ENCODE results near the gene MICU1. TPM values are rescaled to one million over a fixed set of nuclear protein-coding genes. Genes with fewer than 3 reads are reported as not detected.
"Not testable (repeated sequence)": the region's sequence is repeated elsewhere in the genome, so short reads cannot be mapped to it uniquely, and the experiment has no call there.

The MICU1 gene
- total RNA-seq, 1 donor from 2014 or later = 48.0 TPM

DNA sequence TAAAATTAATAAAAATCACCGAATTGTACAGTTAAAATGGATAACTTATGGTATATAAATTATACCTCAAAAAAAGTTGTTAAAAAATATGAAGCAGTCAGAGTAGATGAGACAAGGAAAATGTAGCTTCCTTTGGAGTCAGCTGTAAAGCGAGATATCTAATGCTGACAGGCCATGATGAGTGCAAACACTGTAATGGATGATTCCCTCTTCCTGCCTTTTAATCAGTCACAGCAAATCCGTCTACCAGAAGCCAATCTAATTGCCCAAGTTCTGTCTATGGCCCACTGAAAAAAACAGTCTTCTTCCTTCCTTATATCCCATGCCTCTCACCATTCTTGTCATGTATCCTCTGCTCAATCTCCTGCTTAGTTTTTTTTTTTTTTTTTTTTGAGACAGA lies 211.2 kb downstream of the MICU1 start:
- Mint-ChIP-seq H3K27ac (ENCODE audit: unreplicated experiment) (no peak overlapping the region), H3K9me3 (ENCODE audit: low read depth) (no peaks in the 10 kb centered on the region), H3K4me3 (ENCODE audit: unreplicated experiment) (no peak overlapping the region), H3K27me3 (ENCODE audit: low read depth) (no peaks in the 10 kb centered on the region), H3K36me3 (ENCODE audit: low read depth) (peaks cover 7% of the 10 kb centered on the region), H3K4me1 (ENCODE audit: low read depth) (no peaks in the 10 kb centered on the region)
- no peak for DNase-seq (ENCODE audit: low spot score)
- TF ChIP-seq, protein P1, sequence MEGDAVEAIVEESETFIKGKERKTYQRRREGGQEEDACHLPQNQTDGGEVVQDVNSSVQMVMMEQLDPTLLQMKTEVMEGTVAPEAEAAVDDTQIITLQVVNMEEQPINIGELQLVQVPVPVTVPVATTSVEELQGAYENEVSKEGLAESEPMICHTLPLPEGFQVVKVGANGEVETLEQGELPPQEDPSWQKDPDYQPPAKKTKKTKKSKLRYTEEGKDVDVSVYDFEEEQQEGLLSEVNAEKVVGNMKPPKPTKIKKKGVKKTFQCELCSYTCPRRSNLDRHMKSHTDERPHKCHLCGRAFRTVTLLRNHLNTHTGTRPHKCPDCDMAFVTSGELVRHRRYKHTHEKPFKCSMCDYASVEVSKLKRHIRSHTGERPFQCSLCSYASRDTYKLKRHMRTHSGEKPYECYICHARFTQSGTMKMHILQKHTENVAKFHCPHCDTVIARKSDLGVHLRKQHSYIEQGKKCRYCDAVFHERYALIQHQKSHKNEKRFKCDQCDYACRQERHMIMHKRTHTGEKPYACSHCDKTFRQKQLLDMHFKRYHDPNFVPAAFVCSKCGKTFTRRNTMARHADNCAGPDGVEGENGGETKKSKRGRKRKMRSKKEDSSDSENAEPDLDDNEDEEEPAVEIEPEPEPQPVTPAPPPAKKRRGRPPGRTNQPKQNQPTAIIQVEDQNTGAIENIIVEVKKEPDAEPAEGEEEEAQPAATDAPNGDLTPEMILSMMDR (IDR thresholded peaks at IDR 0.05) = no peak

DNA sequence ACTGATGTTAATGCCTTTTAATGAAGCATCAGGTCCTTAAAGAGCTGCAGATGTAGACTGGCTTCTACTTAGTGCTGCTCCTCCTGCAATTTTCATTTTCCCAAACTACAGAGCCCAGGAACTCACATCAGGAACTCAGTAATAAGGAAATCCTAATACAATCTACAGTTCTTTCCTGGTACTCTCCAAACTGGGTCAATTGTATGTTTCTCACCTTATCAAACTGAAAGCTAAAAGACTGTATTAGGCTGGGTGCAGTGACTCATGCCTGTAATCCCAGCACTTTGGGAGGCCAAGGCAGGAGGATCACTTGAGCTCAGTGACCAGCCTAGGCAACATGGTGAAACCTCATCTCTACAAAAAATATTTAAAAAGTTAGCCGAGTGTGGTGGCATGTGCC lies 216.7 kb downstream of the MICU1 start:
- H3K36me3 Mint-ChIP-seq (ENCODE audit: low read depth) = peaks cover 4% of the 10 kb centered on the region
- no peak overlapping the region for H3K27ac Mint-ChIP-seq (ENCODE audit: unreplicated experiment)
- H3K4me1 Mint-ChIP-seq (ENCODE audit: low read depth) = no peaks in the 10 kb centered on the region
- H3K9me3 Mint-ChIP-seq (ENCODE audit: low read depth) = no peaks in the 10 kb centered on the region
- no peak for DNase-seq (ENCODE audit: low spot score)
- H3K4me3 Mint-ChIP-seq (ENCODE audit: unreplicated experiment) = no peak overlapping the region
- H3K27me3 Mint-ChIP-seq (ENCODE audit: low read depth) = no peaks in the 10 kb centered on the region
- TF ChIP-seq, protein P1 (IDR thresholded peaks at IDR 0.05) = no peak

DNA sequence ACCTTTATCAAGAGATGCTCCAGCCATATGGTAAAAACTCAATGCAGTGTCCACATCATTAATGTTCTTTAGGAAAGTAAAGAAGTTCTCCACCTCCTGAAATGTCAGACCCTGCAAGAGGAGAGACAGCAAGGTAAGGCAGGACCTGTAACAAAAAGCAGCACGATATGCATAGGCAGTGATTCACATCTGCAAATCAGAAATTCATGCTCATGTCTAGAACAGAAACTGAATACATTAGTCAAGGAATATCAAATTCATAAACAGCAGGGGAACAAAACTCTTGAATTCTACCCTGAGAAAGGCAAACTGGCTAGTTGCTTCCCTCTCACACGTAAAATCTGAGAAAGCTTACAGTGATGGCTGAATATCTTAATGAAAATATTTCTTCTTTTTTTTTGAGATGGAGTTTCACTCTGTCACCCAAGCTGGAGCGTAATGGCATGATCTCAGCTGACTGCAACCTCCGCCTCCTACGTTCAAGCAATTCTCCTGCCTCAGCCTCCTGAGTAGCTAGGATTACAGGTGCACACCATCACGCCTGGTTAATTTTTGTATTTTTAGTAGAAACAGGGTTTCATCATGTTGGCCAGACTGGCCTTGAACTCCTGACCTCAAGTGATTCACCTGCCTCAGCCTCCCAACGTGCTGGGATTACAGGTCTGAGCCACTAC lies 217.8 kb downstream of the MICU1 start:
- H3K9me3 Mint-ChIP-seq (ENCODE audit: low read depth) = no peaks in the 10 kb centered on the region
- DNase-seq (ENCODE audit: low spot score) = no peak
- H3K36me3 Mint-ChIP-seq (ENCODE audit: low read depth) = peaks cover 4% of the 10 kb centered on the region
- no peak overlapping the region for H3K27ac Mint-ChIP-seq (ENCODE audit: unreplicated experiment)
- TF ChIP-seq, protein P1 (IDR thresholded peaks at IDR 0.05) = no peak
- H3K4me3 Mint-ChIP-seq (ENCODE audit: unreplicated experiment) = no peak overlapping the region
- H3K4me1 Mint-ChIP-seq (ENCODE audit: low read depth) = no peaks in the 10 kb centered on the region
- H3K27me3 Mint-ChIP-seq (ENCODE audit: low read depth) = no peaks in the 10 kb centered on the region

DNA sequence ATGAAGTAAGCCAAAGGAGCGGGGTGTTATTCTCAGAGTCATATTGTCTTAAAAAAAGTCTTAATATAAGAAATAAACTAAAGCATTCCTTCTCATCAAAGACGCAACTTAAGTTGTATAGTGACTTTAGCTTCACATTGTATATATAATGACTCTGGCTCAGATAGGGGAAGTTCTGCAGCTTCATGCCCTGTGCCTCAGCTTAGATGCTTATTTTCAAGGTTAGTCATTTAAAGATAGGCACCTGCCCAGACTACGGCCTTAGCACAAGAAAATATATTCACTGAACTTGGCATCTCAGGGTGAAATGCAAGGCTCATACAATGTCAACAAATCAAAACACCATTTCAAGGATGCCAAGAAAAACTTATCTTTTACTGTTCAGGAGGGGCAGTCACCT lies 218.4 kb downstream of the MICU1 start:
- Mint-ChIP-seq H3K4me1 (ENCODE audit: low read depth) (no peaks in the 10 kb centered on the region), H3K27me3 (ENCODE audit: low read depth) (no peaks in the 10 kb centered on the region), H3K36me3 (ENCODE audit: low read depth) (peaks cover 3% of the 10 kb centered on the region), H3K4me3 (ENCODE audit: unreplicated experiment) (no peak overlapping the region), H3K27ac (ENCODE audit: unreplicated experiment) (no peak overlapping the region), H3K9me3 (ENCODE audit: low read depth) (no peaks in the 10 kb centered on the region)
- no peak for DNase-seq (ENCODE audit: low spot score)
- TF ChIP-seq, protein P1 (IDR thresholded peaks at IDR 0.05) = no peak

DNA sequence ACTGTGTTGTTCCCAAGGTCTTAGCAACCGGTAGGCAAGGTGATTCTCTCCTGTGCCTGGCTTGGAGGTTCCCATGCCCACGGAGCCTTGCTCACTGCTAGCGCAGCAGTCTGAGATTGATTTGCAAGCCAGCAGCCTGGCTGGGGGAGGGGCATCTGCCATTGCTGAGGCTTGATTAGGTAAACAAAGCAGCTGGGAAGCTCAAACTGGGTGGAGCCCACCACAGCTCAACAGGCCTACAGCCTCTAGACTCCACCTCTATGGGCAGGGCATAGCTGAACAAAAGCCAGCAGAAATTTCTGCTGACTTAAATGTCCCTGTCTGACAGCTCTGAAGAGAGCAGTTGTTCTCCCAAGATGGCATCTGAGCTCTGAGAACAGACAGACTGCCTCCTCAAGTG lies 230.3 kb downstream of the MICU1 start:
- DNase-seq (ENCODE audit: low spot score); H3K27me3 Mint-ChIP-seq (ENCODE audit: low read depth); H3K27ac Mint-ChIP-seq (ENCODE audit: unreplicated experiment); H3K4me1 Mint-ChIP-seq (ENCODE audit: low read depth); H3K4me3 Mint-ChIP-seq (ENCODE audit: unreplicated experiment): not testable (repeated sequence)
- Mint-ChIP-seq H3K36me3 (ENCODE audit: low read depth) (peaks cover 19% of the 10 kb centered on the region), H3K9me3 (ENCODE audit: low read depth) (peaks cover 11% of the 10 kb centered on the region)

DNA sequence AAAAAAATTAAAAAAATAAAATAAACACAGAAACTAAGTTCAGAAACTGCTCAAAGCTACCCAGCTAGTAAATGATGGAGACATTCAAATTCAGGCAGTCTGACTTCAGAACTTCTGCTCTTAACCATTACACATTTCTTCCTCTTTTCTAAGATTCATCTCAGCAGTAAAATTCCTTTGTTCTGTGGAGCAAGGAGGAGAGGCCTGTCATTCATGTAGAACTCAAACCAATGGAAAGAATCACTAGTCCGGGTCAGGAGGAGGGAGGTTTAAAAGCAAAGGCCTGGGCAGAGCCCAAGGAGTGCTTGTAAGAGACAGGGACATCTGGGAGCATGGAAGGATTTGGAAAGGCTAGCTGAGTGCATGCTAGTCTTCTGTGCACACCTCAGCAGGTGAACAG lies 233.3 kb downstream of the MICU1 start:
- DNase-seq (ENCODE audit: low spot score) = no peak
- H3K27me3 Mint-ChIP-seq (ENCODE audit: low read depth) = no peaks in the 10 kb centered on the region
- H3K4me3 Mint-ChIP-seq (ENCODE audit: unreplicated experiment) = no peak overlapping the region
- H3K4me1 Mint-ChIP-seq (ENCODE audit: low read depth) = no peaks in the 10 kb centered on the region
- H3K27ac Mint-ChIP-seq (ENCODE audit: unreplicated experiment) = no peak overlapping the region
- TF ChIP-seq, protein P1 (IDR thresholded peaks at IDR 0.05) = no peak
- H3K36me3 Mint-ChIP-seq (ENCODE audit: low read depth) = peaks cover 15% of the 10 kb centered on the region
- H3K9me3 Mint-ChIP-seq (ENCODE audit: low read depth) = peaks cover 11% of the 10 kb centered on the region
